ENCODE data around the gene ROR1.
"Not testable (repeated sequence)": the region's sequence is repeated elsewhere in the genome, so short reads cannot be mapped to it uniquely, and the experiment has no call there.

Gene ROR1

DNA sequence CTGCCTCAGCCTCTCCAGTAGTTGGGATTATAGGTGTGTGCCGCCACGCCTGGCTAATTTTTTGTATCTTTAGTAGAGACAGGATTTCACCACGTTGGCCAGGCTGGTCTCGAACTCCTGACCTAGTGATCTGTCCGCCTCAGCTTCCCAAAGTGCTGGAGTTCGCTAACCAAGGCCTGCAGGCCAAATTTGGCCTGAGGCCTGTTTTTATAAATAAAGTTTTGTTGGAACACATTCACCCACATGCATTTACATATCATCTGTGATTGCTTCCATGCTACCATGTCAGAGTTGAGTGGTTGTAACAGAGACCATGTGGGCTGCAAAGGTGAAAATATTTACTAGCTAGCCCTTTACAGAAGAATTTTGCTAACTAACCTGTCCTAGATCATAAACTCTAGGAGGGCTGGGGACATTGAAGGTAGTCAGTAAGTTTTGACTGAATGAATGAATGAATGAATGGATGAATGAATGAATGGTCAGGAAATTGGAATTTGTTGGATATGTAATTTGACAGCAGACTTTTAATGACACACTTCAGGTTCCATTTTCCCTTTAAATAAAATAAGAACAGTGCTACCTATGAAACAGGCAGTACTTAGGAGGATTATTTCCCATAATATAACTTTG, 38.4 kb downstream of the ROR1 start:
- no peak for ATAC-seq
- TF ChIP-seq BACH2 (CRISPR knock-in tag; IDR thresholded peaks at IDR 0.05; ENCODE audit: borderline replicate concordance) = no peak

- peak; percentile 45 for ATAC-seq
Observed at GRCh38 chr1:63813829-63814277, 40.0 kb downstream of the ROR1 start.

GRCh38 chr1:63816217-63816815, 42.5 kb downstream of the ROR1 start:
- not testable (repeated sequence) for ATAC-seq

More at GRCh38 chr1:63813829-63814277, 40.0 kb downstream of the ROR1 start:
- TF ChIP-seq PPARA (CRISPR knock-in tag; IDR thresholded peaks at IDR 0.05; ENCODE audit: borderline replicate concordance) (no peak), CSDC2 (CRISPR knock-in tag; IDR thresholded peaks at IDR 0.05) (no peak), ZFP30 (CRISPR knock-in tag; IDR thresholded peaks at IDR 0.05) (no peak), TOX (CRISPR knock-in tag; IDR thresholded peaks at IDR 0.05; ENCODE audit: borderline replicate concordance) (no peak), ZFP3 (CRISPR knock-in tag; IDR thresholded peaks at IDR 0.05) (no peak), CSRNP3 (CRISPR knock-in tag; IDR thresholded peaks at IDR 0.05) (no peak), OSR1 (CRISPR knock-in tag; IDR thresholded peaks at IDR 0.05) (no peak), RARB (CRISPR knock-in tag; IDR thresholded peaks at IDR 0.05) (no peak), SNAI2 (CRISPR knock-in tag; IDR thresholded peaks at IDR 0.05) (no peak), ISL1 (CRISPR knock-in tag; IDR thresholded peaks at IDR 0.05) (no peak), ZNF8 (CRISPR knock-in tag; IDR thresholded peaks at IDR 0.05) (no peak), ZNF70 (CRISPR knock-in tag; IDR thresholded peaks at IDR 0.05) (no peak), CREB5 (CRISPR knock-in tag; IDR thresholded peaks at IDR 0.05; ENCODE audit: low read depth) (no peak), GLIS3 (CRISPR knock-in tag; IDR thresholded peaks at IDR 0.05) (no peak), BACH2 (CRISPR knock-in tag; IDR thresholded peaks at IDR 0.05; ENCODE audit: borderline replicate concordance) (no peak)
- TF ChIP-seq, protein P1, sequence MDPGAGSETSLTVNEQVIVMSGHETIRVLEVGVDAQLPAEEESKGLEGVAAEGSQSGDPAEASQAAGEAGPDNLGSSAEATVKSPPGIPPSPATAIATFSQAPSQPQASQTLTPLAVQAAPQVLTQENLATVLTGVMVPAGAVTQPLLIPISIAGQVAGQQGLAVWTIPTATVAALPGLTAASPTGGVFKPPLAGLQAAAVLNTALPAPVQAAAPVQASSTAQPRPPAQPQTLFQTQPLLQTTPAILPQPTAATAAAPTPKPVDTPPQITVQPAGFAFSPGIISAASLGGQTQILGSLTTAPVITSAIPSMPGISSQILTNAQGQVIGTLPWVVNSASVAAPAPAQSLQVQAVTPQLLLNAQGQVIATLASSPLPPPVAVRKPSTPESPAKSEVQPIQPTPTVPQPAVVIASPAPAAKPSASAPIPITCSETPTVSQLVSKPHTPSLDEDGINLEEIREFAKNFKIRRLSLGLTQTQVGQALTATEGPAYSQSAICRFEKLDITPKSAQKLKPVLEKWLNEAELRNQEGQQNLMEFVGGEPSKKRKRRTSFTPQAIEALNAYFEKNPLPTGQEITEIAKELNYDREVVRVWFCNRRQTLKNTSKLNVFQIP (CRISPR knock-in tag; IDR thresholded peaks at IDR 0.05; ENCODE audit: borderline replicate concordance, low read depth) = no peak
- TF ChIP-seq, protein P2, sequence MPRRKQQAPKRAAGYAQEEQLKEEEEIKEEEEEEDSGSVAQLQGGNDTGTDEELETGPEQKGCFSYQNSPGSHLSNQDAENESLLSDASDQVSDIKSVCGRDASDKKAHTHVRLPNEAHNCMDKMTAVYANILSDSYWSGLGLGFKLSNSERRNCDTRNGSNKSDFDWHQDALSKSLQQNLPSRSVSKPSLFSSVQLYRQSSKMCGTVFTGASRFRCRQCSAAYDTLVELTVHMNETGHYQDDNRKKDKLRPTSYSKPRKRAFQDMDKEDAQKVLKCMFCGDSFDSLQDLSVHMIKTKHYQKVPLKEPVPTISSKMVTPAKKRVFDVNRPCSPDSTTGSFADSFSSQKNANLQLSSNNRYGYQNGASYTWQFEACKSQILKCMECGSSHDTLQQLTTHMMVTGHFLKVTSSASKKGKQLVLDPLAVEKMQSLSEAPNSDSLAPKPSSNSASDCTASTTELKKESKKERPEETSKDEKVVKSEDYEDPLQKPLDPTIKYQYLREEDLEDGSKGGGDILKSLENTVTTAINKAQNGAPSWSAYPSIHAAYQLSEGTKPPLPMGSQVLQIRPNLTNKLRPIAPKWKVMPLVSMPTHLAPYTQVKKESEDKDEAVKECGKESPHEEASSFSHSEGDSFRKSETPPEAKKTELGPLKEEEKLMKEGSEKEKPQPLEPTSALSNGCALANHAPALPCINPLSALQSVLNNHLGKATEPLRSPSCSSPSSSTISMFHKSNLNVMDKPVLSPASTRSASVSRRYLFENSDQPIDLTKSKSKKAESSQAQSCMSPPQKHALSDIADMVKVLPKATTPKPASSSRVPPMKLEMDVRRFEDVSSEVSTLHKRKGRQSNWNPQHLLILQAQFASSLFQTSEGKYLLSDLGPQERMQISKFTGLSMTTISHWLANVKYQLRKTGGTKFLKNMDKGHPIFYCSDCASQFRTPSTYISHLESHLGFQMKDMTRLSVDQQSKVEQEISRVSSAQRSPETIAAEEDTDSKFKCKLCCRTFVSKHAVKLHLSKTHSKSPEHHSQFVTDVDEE (CRISPR knock-in tag; IDR thresholded peaks at IDR 0.05) = no peak

DNA sequence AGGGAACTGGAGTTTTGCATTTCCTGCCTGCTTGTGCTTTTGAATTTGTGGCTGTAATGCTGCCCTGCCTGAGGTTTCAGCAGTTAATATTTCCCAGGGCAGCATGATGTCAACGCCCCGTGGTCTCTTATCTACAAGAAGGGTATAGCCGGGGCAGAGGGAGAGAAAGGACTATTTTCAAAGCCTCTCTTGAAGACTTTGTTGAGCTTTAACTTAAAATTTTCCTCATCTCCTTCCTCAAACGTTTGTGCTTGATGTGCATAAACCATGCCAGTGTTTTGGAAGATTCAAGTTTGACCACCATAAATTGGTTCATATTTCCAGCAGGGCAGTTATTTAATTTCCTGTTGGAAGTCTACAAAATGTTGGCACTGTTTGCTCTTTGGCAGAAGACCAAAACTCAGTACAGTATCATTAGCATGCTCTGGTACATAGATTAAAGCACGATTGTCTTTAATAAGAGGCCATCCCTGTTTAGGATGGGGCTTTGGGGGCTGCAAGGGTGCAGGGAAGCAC, 43.4 kb downstream of the ROR1 start:
- peak; percentile 69 for ATAC-seq
- TF ChIP-seq ZNF565 (CRISPR knock-in tag; conservative IDR thresholded peaks at IDR 0.05; ENCODE audit: low read depth) = 0 out of 2 replicates have a peak, but pooled peaks have one; percentile 7
- no peak for TF ChIP-seq PATZ1 (CRISPR knock-in tag; IDR thresholded peaks at IDR 0.05; ENCODE audit: borderline replicate concordance)
- no peak for TF ChIP-seq ZFP3 (CRISPR knock-in tag; IDR thresholded peaks at IDR 0.05)
- TF ChIP-seq CSRNP3 (CRISPR knock-in tag; IDR thresholded peaks at IDR 0.05) = no peak
- TF ChIP-seq ZFP30 (CRISPR knock-in tag; IDR thresholded peaks at IDR 0.05) = no peak
- TF ChIP-seq, protein P2 (CRISPR knock-in tag; IDR thresholded peaks at IDR 0.05) = peak; percentile 52; the same call in 1 of the 2 replicates
- peak; percentile 72 for TF ChIP-seq ISL1 (CRISPR knock-in tag; IDR thresholded peaks at IDR 0.05)
- no peak for TF ChIP-seq ARNTL (CRISPR knock-in tag; IDR thresholded peaks at IDR 0.05; ENCODE audit: borderline replicate concordance, low read depth)
- TF ChIP-seq TCF4 (CRISPR knock-in tag; IDR thresholded peaks at IDR 0.05; ENCODE audit: borderline replicate concordance) = peak; percentile 60; the same call in 1 of the 2 replicates

Measured in SK-N-SH treated with all-trans-retinoic acid at 6 μM for 48 hours (cell line).